Stimulated activated CD4-positive, alpha-beta T cell treated with anti-CD3 and anti-CD28 coated beads, Interleukin-1b, Interleukin-23, amount 100 ng/mL, for 4 hours (primary cell): ENCODE data around the gene OR1J2.
A peak's percentile ranks its signal among the peaks of the same experiment; 100 is the strongest.
"Not testable (repeated sequence)": the region's sequence is repeated elsewhere in the genome, so short reads cannot be mapped to it uniquely, and the experiment has no call there.

ENCODE experiments used
- DNase-seq, 2 donors: peaks; one replicate each; pipeline ENCODE4 v3.0.0-alpha.2; 2020; ENCODE audit warnings: low read depth in 2 of 2

The OR1J2 gene

GRCh38 chr9:122510502-122510901, at the start of gene OR1J2:
TSS of gene OR1J2 (plus strand) at chr9:122510802. CDS start at chr9:122510802, 0 bp downstream.
- no peak for DNase-seq

- DNase-seq, result no peak
These were observed 46.6 kb upstream of the OR1J2 start for GRCh38 chr9:122463828-122464632.

- DNase-seq, result peak in 1 of 2 donors; percentile 49
These were observed 45.7 kb upstream of the OR1J2 start for GRCh38 chr9:122464633-122465567.

- no peak for DNase-seq
These were observed 44.1 kb upstream of the OR1J2 start for GRCh38 chr9:122466456-122466855.

- DNase-seq, result no peak
These were observed 41.9 kb upstream of the OR1J2 start for GRCh38 chr9:122468735-122469134.

- no peak for DNase-seq
These were observed 36.0 kb upstream of the OR1J2 start for GRCh38 chr9:122474561-122474960.

GRCh38 chr9:122475717-122476116, 34.9 kb upstream of the OR1J2 start:
- DNase-seq, result no peak

GRCh38 chr9:122477346-122477745, 33.3 kb upstream of the OR1J2 start:
- DNase-seq, result no peak

GRCh38 chr9:122477826-122478225, 32.8 kb upstream of the OR1J2 start, which contains the start of gene OR1J1:
TSS of gene OR1J1 (minus strand) at chr9:122477926. CDS start at chr9:122477926, 0 bp downstream.
- DNase-seq, result no peak

- DNase-seq, result no peak
These were observed 31.5 kb upstream of the OR1J2 start for GRCh38 chr9:122479062-122479461.

- no peak for DNase-seq
These were observed 11.7 kb upstream of the OR1J2 start for GRCh38 chr9:122498883-122499288.

- DNase-seq, result no peak
These were observed 3.6 kb upstream of the OR1J2 start for GRCh38 chr9:122506964-122507363.

GRCh38 chr9:122518226-122518625, 7.6 kb downstream of the OR1J2 start:
- no peak for DNase-seq

GRCh38 chr9:122518841-122519240, 8.2 kb downstream of the OR1J2 start, which contains the start of gene OR1J4:
TSS of gene OR1J4 (plus strand) at chr9:122519141. CDS start at chr9:122519141, 0 bp downstream.
- DNase-seq, result no peak

GRCh38 chr9:122519376-122519775, 8.8 kb downstream of the OR1J2 start:
- DNase-seq, result no peak

GRCh38 chr9:122526602-122527001, 16.0 kb downstream of the OR1J2 start:
- no peak for DNase-seq

- DNase-seq, result no peak
These were observed 16.6 kb downstream of the OR1J2 start, which contains the start of gene OR1N1 for GRCh38 chr9:122527193-122527592. TSS of gene OR1N1 (minus strand) at chr9:122527293. CDS start at chr9:122527293, 0 bp downstream.

GRCh38 chr9:122531157-122531556, 20.6 kb downstream of the OR1J2 start:
- not testable (repeated sequence) for DNase-seq

GRCh38 chr9:122536134-122536533, 25.5 kb downstream of the OR1J2 start:
- DNase-seq, result no peak

- not testable (repeated sequence) for DNase-seq
These were observed 26.5 kb downstream of the OR1J2 start for GRCh38 chr9:122537066-122537465.

- no peak for DNase-seq
These were observed 28.2 kb downstream of the OR1J2 start for GRCh38 chr9:122538757-122539156.

- no peak for DNase-seq
These were observed 35.6 kb downstream of the OR1J2 start for GRCh38 chr9:122546196-122546595.
